OCI-M1 (cell line): ENCODE data around the gene ZNF628.
"Not testable (repeated sequence)": the region's sequence is repeated elsewhere in the genome, so short reads cannot be mapped to it uniquely, and the experiment has no call there.

ENCODE experiments used
- DNase-seq: peaks from one replicate; lab custom pipeline; 2025; lab: John Stamatoyannopoulos, UW

ZNF628 gene

GRCh38 chr19:55484593-55485438 lies 8.4 kb downstream of the ZNF628 start, which contains the start of gene NAT14:
Gene NAT14, plus strand, starts transcription at chr19:55485188. Its CDS starts 521 bp downstream, at chr19:55485709.
- DNase-seq: peak; percentile 84

DNA sequence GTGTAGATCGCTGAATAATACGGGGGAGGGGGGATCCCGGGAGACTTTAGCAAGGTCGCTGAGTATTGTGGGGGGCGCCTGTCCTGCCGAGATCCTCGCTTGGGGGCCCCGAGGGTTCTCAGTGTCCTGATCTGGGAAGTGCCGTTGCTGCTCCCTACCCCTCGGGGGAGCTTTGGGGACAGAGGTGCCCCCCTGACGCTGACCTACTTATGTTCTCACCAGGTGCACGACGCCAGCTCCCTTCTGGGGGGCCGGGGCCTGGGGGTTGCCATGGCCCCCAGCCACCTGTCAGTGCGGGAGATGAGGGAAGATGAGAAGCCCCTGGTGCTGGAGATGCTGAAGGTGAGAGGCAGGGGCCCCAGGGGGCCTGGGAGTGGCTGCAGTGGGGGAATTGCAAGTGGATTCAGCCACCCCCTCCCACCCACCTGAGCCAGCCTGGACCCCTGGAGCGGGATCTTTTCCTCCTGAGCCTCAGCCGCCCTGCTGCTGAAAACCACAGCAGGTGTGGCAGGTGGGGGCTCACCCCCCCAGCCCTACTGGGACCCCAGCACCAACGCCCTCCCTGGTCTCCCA lies 9.1 kb downstream of the ZNF628 start:
- DNase-seq: no peak

GRCh38 chr19:55486043-55486970 lies 9.9 kb downstream of the ZNF628 start:
- no peak for DNase-seq

- no peak for DNase-seq
Measured at GRCh38 chr19:55486971-55487923, 10.8 kb downstream of the ZNF628 start.

- peak; percentile 53 for DNase-seq
Measured at GRCh38 chr19:55487924-55488687, 11.7 kb downstream of the ZNF628 start, which contains the start of gene SSC5D. Gene SSC5D, plus strand, starts transcription at chr19:55488436. Its CDS starts 154 bp downstream, at chr19:55488590.

DNA sequence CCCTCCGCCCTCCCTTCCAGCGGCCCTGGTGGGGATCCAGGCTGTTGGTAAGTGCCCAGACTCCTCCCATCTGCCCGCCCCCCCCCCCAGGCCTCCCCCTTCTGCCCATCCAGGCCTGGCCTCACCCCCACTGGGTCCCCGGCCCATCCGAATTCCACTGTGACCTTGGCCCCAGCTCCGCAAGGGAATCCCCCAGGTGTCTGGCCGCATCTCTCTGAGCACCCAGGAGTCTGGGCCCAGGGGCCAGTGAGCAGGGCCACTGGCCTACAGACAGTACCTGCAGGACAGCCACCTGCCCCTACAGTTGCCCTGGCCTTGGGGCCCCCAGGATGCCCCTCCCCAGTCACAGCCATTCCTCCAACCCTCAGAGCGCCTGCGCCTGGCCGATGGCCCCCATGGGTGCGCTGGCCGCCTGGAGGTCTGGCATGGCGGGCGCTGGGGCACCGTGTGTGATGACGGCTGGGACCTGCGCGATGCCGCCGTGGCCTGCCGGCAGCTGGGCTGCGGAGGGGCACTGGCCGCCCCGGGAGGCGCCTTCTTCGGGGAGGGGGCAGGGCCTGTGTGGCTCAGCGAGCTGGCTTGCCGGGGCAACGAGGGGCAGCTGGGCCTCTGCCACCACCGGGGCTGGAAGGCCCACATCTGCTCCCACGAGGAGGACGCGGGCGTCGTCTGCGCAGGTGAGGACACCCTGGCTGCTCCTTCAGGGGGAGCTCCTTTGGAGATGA lies 12.7 kb downstream of the ZNF628 start:
- no peak for DNase-seq

DNA sequence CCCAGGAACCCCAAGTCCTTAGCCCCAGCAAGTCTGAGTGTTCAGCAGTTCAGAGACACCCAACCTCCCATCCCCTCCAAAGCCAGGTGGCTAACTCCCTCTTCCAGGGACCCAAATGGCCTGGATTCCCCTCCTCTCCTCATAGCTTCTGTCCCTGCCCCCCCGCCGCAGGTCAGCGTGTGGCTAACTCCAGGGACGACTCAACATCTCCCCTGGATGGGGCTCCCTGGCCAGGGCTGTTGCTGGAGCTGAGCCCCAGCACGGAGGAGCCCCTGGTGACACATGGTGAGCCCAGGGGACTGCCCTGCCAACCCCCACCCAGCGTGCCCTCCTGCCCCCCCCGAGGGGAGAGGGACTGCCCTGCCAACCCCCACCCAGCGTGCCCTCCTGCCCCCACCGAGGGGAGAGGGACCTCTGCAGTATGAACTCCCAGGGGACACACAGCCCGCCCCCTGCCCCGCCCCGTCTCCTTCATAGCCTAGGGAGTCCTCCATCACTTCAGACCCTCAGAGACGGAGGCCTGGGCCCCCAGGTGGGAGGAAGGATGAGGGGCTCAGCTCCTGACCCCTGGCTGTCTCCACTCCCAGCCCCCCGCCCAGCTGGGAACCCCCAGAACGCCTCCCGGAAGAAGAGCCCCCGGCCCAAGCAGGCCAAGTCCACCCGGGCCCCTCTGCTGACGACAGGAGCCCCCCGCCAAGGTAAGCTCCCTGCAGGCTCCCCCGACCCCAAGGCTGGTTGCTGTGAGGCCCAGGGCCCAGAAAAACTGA lies 13.5 kb downstream of the ZNF628 start:
- DNase-seq: no peak

GRCh38 chr19:55490478-55491432 lies 14.3 kb downstream of the ZNF628 start:
- DNase-seq: no peak

DNA sequence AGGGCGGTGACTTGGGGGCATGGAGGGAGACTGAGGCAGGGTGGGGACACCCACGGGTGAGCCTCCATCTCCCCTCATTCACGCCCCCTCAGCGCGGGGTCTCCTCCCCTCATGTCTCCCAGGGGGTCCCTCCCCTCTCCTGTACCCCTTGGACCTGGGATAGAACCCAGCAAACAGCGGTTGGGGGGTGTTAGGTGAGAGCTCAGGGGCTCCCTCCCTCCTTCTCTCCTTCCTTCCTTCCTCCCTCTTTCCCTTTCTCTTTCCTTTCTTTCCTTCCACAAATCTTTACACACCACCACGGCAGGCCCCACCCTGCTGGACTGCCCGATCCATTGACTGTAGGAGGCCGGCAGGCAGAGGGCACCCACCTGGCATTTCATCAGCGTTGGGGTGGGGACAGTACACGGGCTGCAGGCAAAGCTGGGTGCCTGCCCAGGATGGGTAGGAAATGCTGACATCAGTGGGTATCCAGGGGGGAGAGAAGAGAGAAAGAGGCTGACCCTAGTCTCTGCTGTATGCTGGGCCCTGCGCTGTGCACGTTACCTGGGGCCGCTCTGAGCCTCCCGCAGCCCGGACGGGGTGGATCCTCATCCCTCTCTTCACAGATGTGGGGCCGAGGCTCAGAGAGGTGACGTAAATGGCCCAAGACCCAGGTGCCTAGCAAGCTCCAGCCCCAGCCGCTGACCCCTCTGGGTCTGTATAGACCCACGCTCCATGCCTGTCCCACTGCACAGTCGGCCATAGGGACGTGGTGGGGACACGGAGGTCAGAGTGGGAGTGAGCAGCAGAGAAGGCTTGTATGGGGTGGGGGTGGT lies 15.3 kb downstream of the ZNF628 start:
- DNase-seq: no peak

GRCh38 chr19:55492362-55492944 lies 16.0 kb downstream of the ZNF628 start:
- no peak for DNase-seq

DNA sequence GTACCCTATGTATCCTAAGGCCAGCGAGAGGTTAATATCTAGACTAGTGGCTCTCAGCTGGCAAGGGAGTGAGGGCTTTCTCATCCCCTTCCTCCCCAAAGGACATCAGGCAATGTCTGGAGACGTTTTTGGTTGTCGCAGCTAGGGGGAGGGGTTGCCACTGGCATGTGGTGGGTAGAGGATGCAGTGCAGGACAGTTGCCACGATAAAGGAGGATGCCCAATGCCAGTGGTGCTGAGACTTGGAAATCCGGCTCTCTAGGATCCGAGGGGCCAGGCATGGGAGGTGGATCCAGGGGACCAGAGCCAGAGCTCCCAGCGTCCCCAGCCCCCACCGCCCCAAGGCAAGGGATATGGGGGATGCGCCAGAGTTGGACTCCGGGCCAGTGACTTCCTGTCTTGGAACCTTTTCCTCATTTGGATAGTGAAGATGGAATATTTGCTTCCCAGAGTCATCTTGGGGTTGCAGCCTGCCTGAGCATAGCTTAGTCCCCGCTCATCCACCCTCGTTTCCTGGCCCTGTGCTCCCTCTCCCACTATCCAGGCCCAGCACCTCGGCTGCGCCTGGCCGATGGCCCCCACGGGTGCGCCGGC lies 16.7 kb downstream of the ZNF628 start:
- no peak for DNase-seq

GRCh38 chr19:55493645-55494171 lies 17.3 kb downstream of the ZNF628 start:
- DNase-seq: no peak

GRCh38 chr19:55494172-55494761 lies 17.9 kb downstream of the ZNF628 start:
- DNase-seq: no peak

- no peak for DNase-seq
Measured at GRCh38 chr19:55495646-55496349, 19.4 kb downstream of the ZNF628 start.

GRCh38 chr19:55496820-55497219 lies 20.4 kb downstream of the ZNF628 start:
- not testable (repeated sequence) for DNase-seq
